GM23338 (cell line): ENCODE data around the gene VAX1. TPM values are rescaled to one million over a fixed set of nuclear protein-coding genes. Genes with fewer than 3 reads are reported as not detected.

ENCODE experiments used
- ATAC-seq: fragments of 200-7000 bp; cut with Tn5 transposase; 3 replicates; pipeline ENCODE4 v1.9.1; 2020
- DNase-seq: peaks from one replicate; pipeline ENCODE4 v3.0.0-alpha.2; 2015; ENCODE audit warnings: low spot score
- H2AFZ ChIP-seq: fragments of 200-600 bp; sonication (generic); 2 replicates; pipeline ENCODE4 v1.8.0; 2016; ENCODE audit warnings: antibody characterized with exemption, mild to moderate bottlenecking, moderate library complexity
- H3F3A ChIP-seq: fragments of 200-600 bp; sonication (generic); replicated peaks from 2 replicates; pipeline ENCODE4 v1.8.0; 2017; ENCODE audit warnings: antibody characterized with exemption, mixed run types, low read depth
- H3K27ac ChIP-seq: fragments of 200-600 bp; sonication (generic); 2 replicates; pipeline ENCODE4 v1.6.1; 2016; ENCODE audit warnings: low read depth
- H3K27me3 ChIP-seq: fragments of 200-600 bp; sonication (generic); 2 replicates; pipeline ENCODE4 v1.8.0; 2016; ENCODE audit warnings: mild to moderate bottlenecking, mixed run types, moderate library complexity; ENCODE audit not compliant: insufficient read depth
- H3K36me3 ChIP-seq: fragments of 200-600 bp; sonication (generic); 2 replicates; pipeline ENCODE4 v1.8.0; 2016; ENCODE audit warnings: mild to moderate bottlenecking; ENCODE audit not compliant: insufficient read depth
- H3K4me1 ChIP-seq: fragments of 200-600 bp; sonication (generic); 2 replicates; pipeline ENCODE4 v1.8.0; 2016; ENCODE audit warnings: mild to moderate bottlenecking, moderate library complexity; ENCODE audit not compliant: insufficient read depth
- H3K4me2 ChIP-seq: fragments of 200-600 bp; sonication (generic); 2 replicates; pipeline ENCODE4 v1.7.1; 2017; ENCODE audit warnings: mixed run types
- H3K4me3 ChIP-seq: fragments of 200-600 bp; sonication (generic); 2 replicates; pipeline ENCODE4 v1.6.1; 2016; ENCODE audit warnings: mixed run types
- H3K79me2 ChIP-seq: fragments of 200-600 bp; sonication (generic); replicated peaks from 2 replicates; pipeline ENCODE4 v1.8.0; 2017; ENCODE audit warnings: mild to moderate bottlenecking; ENCODE audit not compliant: insufficient read depth
- H3K9me2 ChIP-seq: fragments of 200-600 bp; sonication (generic); 2 replicates; pipeline ENCODE4 v1.8.0; 2017; ENCODE audit not compliant: insufficient read depth
- H4K20me1 ChIP-seq: fragments of 200-600 bp; sonication (generic); replicated peaks from 2 replicates; pipeline ENCODE4 v1.8.0; 2017; ENCODE audit warnings: mild to moderate bottlenecking; ENCODE audit not compliant: insufficient read depth
- H3K27ac Mint-ChIP-seq: 2 replicates; pipeline ENCODE4 v1.8.0; 2020; ENCODE audit warnings: inconsistent platforms, mild to moderate bottlenecking, moderate library complexity, mixed read lengths
- H3K27me3 Mint-ChIP-seq: 3 replicates; pipeline ENCODE4 v1.8.0; 2022; ENCODE audit warnings: low read depth, mild to moderate bottlenecking, moderate library complexity, mixed read lengths, inconsistent platforms; ENCODE audit not compliant: insufficient read depth, poor library complexity
- H3K36me3 Mint-ChIP-seq: 3 replicates; pipeline ENCODE4 v1.8.0; 2021; ENCODE audit warnings: low read depth, mild to moderate bottlenecking, inconsistent platforms, moderate library complexity, mixed read lengths
- H3K4me1 Mint-ChIP-seq: 3 replicates; pipeline ENCODE4 v1.8.0; 2020; ENCODE audit warnings: mild to moderate bottlenecking, inconsistent platforms, mixed read lengths
- H3K4me3 Mint-ChIP-seq: 3 replicates; pipeline ENCODE4 v1.8.0; 2021; ENCODE audit warnings: moderate library complexity, mild to moderate bottlenecking, inconsistent platforms, mixed read lengths
- H3K9me3 Mint-ChIP-seq: 3 replicates; pipeline ENCODE4 v1.8.0; 2020; ENCODE audit warnings: moderate library complexity, mild to moderate bottlenecking, inconsistent platforms, mixed read lengths
- CREB1 ChIP-seq: fragments of 250-450 bp; sonication (Bioruptor Pico); IDR thresholded peaks from 2 replicates; pipeline ENCODE4 v1.5.0; 2020; ENCODE audit warnings: low read depth, mild to moderate bottlenecking, moderate library complexity
- EZH2phosphoT487 ChIP-seq: fragments of 200-600 bp; sonication (generic); IDR thresholded peaks from one replicate; pipeline ENCODE4 v1.8.1; 2018; ENCODE audit warnings: antibody characterized with exemption; ENCODE audit not compliant: unreplicated experiment
- JUNB ChIP-seq: IDR thresholded peaks from one replicate; pipeline ENCODE4 v1.6.1; 2016; ENCODE audit warnings: antibody characterized with exemption; ENCODE audit not compliant: unreplicated experiment
- STAT1 ChIP-seq: IDR thresholded peaks from one replicate; pipeline ENCODE4 v1.6.1; 2016; ENCODE audit warnings: antibody characterized with exemption; ENCODE audit not compliant: unreplicated experiment
- ZNF114 ChIP-seq: fragments of 250-450 bp; sonication (Bioruptor Pico); IDR thresholded peaks from 2 replicates; pipeline ENCODE4 v1.5.0; 2020; ENCODE audit warnings: mild to moderate bottlenecking, moderate library complexity
- polyA plus RNA-seq: library from polyadenylated mRNA; unstranded; fragments of >200 nt; fragmentation: Nextera tagmentation; extraction: Ambion mirVana; gene quantifications from 2 replicates; pipeline ENCODE4 v1.2.1, GENCODE V29; 2016
- total RNA-seq: library from RNA; depleted of rRNA; stranded (reverse); fragments of >200 nt; shearing (Covaris generic); gene quantifications from 2 replicates; pipeline ENCODE4 v1.2.3, GENCODE V29; 2014
- TF ChIP-seq, protein P1 (sequence below): IDR thresholded peaks from one replicate; pipeline ENCODE4 v1.6.1; 2018; ENCODE audit warnings: antibody characterized with exemption; ENCODE audit not compliant: unreplicated experiment
- TF ChIP-seq, protein P2 (sequence below): fragments of 250-450 bp; sonication (Bioruptor Pico); IDR thresholded peaks from 2 replicates; pipeline ENCODE4 v1.5.0; 2020; ENCODE audit warnings: mild to moderate bottlenecking, moderate library complexity
- TF ChIP-seq, protein P3 (sequence below), 2 experiments: fragments of 200-600 bp in 1 of 2; sonication (generic) in 1 of 2; conservative IDR thresholded peaks; 2 replicates each; pipeline versions ENCODE4 v1.5.1 to v1.6.1; 2016 to 2017; ENCODE audit warnings: antibody characterized with exemption in 2 of 2, low read depth in 2 of 2, mild to moderate bottlenecking in 2 of 2, moderate library complexity in 1 of 2
- TF ChIP-seq, protein P4 (sequence below): IDR thresholded peaks from 2 replicates; pipeline ENCODE4 v1.6.1; 2016; ENCODE audit warnings: antibody characterized with exemption

Gene VAX1
- total and polyA plus RNA-seq, 2 experiments from 2014 or later = not detected

DNA sequence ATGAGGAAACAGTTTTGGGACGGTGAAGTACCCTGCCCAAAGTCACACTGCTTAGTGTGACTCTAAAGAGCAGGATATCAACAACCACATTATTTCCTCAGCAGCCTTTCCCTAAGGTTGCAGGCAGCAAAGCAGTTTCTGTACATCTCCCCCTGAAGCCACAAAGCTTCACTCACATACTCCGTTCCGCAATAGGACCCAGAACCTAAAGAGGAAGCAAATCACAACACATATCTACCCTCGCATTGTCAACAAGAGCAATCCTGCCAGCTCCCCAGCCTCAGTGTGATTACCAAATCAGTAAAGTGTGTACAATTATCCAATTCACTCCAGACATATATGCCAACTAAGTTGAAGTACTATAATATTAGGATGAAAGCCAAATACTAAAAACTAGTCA lies 30.8 kb downstream of the VAX1 start:
- Mint-ChIP-seq H3K9me3 (no peaks in the 10 kb centered on the region), H3K4me1 (peaks cover 6% of the 10 kb centered on the region; the same call in 2 of the 3 replicates)
- no peak for ATAC-seq

More for the DNA sequence above, 30.8 kb downstream of the VAX1 start:
- Mint-ChIP-seq H3K36me3 (no peaks in the 10 kb centered on the region), H3K4me3 (no peak overlapping the region), H3K27me3 (no peaks in the 10 kb centered on the region), H3K27ac (no peak overlapping the region)
- H3K9me2 ChIP-seq = no peaks in the 10 kb centered on the region
- H3K27me3 ChIP-seq = no peaks in the 10 kb centered on the region
- no peaks in the 10 kb centered on the region for H4K20me1 ChIP-seq
- no peak overlapping the region for H3K27ac ChIP-seq
- H3K4me1 ChIP-seq = peaks cover 5% of the 10 kb centered on the region; the same call in 1 of the 2 replicates
- no peaks in the 10 kb centered on the region for H3K36me3 ChIP-seq
- TF ChIP-seq STAT1 (no peak), JUNB (no peak), ZNF114 (CRISPR knock-in tag) (no peak), EZH2phosphoT487 (no peak), CREB1 (CRISPR knock-in tag) (no peak)
- TF ChIP-seq, protein P1, sequence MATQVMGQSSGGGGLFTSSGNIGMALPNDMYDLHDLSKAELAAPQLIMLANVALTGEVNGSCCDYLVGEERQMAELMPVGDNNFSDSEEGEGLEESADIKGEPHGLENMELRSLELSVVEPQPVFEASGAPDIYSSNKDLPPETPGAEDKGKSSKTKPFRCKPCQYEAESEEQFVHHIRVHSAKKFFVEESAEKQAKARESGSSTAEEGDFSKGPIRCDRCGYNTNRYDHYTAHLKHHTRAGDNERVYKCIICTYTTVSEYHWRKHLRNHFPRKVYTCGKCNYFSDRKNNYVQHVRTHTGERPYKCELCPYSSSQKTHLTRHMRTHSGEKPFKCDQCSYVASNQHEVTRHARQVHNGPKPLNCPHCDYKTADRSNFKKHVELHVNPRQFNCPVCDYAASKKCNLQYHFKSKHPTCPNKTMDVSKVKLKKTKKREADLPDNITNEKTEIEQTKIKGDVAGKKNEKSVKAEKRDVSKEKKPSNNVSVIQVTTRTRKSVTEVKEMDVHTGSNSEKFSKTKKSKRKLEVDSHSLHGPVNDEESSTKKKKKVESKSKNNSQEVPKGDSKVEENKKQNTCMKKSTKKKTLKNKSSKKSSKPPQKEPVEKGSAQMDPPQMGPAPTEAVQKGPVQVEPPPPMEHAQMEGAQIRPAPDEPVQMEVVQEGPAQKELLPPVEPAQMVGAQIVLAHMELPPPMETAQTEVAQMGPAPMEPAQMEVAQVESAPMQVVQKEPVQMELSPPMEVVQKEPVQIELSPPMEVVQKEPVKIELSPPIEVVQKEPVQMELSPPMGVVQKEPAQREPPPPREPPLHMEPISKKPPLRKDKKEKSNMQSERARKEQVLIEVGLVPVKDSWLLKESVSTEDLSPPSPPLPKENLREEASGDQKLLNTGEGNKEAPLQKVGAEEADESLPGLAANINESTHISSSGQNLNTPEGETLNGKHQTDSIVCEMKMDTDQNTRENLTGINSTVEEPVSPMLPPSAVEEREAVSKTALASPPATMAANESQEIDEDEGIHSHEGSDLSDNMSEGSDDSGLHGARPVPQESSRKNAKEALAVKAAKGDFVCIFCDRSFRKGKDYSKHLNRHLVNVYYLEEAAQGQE = no peak
- TF ChIP-seq, protein P2, sequence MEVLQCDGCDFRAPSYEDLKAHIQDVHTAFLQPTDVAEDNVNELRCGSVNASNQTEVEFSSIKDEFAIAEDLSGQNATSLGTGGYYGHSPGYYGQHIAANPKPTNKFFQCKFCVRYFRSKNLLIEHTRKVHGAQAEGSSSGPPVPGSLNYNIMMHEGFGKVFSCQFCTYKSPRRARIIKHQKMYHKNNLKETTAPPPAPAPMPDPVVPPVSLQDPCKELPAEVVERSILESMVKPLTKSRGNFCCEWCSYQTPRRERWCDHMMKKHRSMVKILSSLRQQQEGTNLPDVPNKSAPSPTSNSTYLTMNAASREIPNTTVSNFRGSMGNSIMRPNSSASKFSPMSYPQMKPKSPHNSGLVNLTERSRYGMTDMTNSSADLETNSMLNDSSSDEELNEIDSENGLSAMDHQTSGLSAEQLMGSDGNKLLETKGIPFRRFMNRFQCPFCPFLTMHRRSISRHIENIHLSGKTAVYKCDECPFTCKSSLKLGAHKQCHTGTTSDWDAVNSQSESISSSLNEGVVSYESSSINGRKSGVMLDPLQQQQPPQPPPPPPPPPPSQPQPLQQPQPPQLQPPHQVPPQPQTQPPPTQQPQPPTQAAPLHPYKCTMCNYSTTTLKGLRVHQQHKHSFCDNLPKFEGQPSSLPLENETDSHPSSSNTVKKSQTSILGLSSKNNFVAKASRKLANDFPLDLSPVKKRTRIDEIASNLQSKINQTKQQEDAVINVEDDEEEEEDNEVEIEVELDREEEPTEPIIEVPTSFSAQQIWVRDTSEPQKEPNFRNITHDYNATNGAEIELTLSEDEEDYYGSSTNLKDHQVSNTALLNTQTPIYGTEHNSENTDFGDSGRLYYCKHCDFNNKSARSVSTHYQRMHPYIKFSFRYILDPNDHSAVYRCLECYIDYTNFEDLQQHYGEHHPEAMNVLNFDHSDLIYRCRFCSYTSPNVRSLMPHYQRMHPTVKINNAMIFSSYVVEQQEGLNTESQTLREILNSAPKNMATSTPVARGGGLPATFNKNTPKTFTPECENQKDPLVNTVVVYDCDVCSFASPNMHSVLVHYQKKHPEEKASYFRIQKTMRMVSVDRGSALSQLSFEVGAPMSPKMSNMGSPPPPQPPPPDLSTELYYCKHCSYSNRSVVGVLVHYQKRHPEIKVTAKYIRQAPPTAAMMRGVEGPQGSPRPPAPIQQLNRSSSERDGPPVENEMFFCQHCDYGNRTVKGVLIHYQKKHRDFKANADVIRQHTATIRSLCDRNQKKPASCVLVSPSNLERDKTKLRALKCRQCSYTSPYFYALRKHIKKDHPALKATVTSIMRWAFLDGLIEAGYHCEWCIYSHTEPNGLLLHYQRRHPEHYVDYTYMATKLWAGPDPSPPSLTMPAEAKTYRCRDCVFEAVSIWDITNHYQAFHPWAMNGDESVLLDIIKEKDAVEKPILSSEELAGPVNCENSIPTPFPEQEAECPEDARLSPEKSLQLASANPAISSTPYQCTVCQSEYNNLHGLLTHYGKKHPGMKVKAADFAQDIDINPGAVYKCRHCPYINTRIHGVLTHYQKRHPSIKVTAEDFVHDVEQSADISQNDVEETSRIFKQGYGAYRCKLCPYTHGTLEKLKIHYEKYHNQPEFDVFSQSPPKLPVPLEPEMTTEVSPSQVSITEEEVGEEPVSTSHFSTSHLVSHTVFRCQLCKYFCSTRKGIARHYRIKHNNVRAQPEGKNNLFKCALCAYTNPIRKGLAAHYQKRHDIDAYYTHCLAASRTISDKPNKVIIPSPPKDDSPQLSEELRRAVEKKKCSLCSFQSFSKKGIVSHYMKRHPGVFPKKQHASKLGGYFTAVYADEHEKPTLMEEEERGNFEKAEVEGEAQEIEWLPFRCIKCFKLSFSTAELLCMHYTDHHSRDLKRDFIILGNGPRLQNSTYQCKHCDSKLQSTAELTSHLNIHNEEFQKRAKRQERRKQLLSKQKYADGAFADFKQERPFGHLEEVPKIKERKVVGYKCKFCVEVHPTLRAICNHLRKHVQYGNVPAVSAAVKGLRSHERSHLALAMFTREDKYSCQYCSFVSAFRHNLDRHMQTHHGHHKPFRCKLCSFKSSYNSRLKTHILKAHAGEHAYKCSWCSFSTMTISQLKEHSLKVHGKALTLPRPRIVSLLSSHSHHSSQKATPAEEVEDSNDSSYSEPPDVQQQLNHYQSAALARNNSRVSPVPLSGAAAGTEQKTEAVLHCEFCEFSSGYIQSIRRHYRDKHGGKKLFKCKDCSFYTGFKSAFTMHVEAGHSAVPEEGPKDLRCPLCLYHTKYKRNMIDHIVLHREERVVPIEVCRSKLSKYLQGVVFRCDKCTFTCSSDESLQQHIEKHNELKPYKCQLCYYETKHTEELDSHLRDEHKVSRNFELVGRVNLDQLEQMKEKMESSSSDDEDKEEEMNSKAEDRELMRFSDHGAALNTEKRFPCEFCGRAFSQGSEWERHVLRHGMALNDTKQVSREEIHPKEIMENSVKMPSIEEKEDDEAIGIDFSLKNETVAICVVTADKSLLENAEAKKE (CRISPR knock-in tag) = no peak
- TF ChIP-seq, protein P3, sequence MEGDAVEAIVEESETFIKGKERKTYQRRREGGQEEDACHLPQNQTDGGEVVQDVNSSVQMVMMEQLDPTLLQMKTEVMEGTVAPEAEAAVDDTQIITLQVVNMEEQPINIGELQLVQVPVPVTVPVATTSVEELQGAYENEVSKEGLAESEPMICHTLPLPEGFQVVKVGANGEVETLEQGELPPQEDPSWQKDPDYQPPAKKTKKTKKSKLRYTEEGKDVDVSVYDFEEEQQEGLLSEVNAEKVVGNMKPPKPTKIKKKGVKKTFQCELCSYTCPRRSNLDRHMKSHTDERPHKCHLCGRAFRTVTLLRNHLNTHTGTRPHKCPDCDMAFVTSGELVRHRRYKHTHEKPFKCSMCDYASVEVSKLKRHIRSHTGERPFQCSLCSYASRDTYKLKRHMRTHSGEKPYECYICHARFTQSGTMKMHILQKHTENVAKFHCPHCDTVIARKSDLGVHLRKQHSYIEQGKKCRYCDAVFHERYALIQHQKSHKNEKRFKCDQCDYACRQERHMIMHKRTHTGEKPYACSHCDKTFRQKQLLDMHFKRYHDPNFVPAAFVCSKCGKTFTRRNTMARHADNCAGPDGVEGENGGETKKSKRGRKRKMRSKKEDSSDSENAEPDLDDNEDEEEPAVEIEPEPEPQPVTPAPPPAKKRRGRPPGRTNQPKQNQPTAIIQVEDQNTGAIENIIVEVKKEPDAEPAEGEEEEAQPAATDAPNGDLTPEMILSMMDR (conservative IDR thresholded peaks at IDR 0.05; ENCODE audit: low read depth in 2 of 2) = no peak
- TF ChIP-seq, protein P4, sequence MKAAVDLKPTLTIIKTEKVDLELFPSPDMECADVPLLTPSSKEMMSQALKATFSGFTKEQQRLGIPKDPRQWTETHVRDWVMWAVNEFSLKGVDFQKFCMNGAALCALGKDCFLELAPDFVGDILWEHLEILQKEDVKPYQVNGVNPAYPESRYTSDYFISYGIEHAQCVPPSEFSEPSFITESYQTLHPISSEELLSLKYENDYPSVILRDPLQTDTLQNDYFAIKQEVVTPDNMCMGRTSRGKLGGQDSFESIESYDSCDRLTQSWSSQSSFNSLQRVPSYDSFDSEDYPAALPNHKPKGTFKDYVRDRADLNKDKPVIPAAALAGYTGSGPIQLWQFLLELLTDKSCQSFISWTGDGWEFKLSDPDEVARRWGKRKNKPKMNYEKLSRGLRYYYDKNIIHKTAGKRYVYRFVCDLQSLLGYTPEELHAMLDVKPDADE = no peak
- no peak overlapping the region for H3K4me2 ChIP-seq
- no peaks in the 10 kb centered on the region for H3F3A ChIP-seq
- no peak overlapping the region for H3K4me3 ChIP-seq
- no peak overlapping the region for H2AFZ ChIP-seq
- DNase-seq = no peak
- H3K79me2 ChIP-seq = no peaks in the 10 kb centered on the region
